ENCODE measurements around the gene SNRPD3. TPM values are rescaled to one million over a fixed set of nuclear protein-coding genes. Genes with fewer than 3 reads are reported as not detected.
"Not testable (repeated sequence)": the region's sequence is repeated elsewhere in the genome, so short reads cannot be mapped to it uniquely, and the experiment has no call there.

SNRPD3 gene
- total RNA-seq, 1 donor from 2014 or later: 62.9 TPM

GRCh38 chr22:24526191-24526590, 29.6 kb upstream of the SNRPD3 start:
- no peak for DNase-seq (ENCODE audit: low spot score)
- intact Hi-C loops (cut with DNase I): loop anchor here (5.0 kb wide), 2 partner anchors 104 to 204 kb away; no protein-coding TSS in a partner anchor

- DNase-seq (ENCODE audit: low spot score): no peak
- intact Hi-C loops (cut with DNase I): loop anchor here (5.0 kb wide), 2 partner anchors 108 to 208 kb away; no protein-coding TSS in a partner anchor
Observed at GRCh38 chr22:24529898-24530297, 25.9 kb upstream of the SNRPD3 start.

- DNase-seq (ENCODE audit: low spot score): not testable (repeated sequence)
Observed at GRCh38 chr22:24530968-24531367, 24.8 kb upstream of the SNRPD3 start.

GRCh38 chr22:24532075-24532474, 23.7 kb upstream of the SNRPD3 start:
- intact Hi-C loops (cut with DNase I): no loop called here
- no peak for DNase-seq (ENCODE audit: low spot score)

More at GRCh38 chr22:24530968-24531367, 24.8 kb upstream of the SNRPD3 start:
- intact Hi-C loops (cut with DNase I): not testable (repeated sequence)

- intact Hi-C loops (cut with DNase I): no loop called here
- DNase-seq (ENCODE audit: low spot score): no peak
Observed at GRCh38 chr22:24535348-24535747, 20.5 kb upstream of the SNRPD3 start.

- intact Hi-C loops (cut with DNase I): no loop called here
- no peak for DNase-seq (ENCODE audit: low spot score)
Observed at GRCh38 chr22:24536089-24536488, 19.7 kb upstream of the SNRPD3 start.

- DNase-seq (ENCODE audit: low spot score): no peak
- intact Hi-C loops (cut with DNase I): no loop called here
Observed at GRCh38 chr22:24540470-24540869, 15.3 kb upstream of the SNRPD3 start.

GRCh38 chr22:24541681-24542515, 13.9 kb upstream of the SNRPD3 start:
- no peak for DNase-seq (ENCODE audit: low spot score)
- intact Hi-C loops (cut with DNase I): no loop called here

GRCh38 chr22:24542641-24543040, 13.2 kb upstream of the SNRPD3 start:
- peak; percentile 80 for DNase-seq (ENCODE audit: low spot score)
- intact Hi-C loops (cut with DNase I): no loop called here

- intact Hi-C loops (cut with DNase I): no loop called here
- no peak for DNase-seq (ENCODE audit: low spot score)
Observed at GRCh38 chr22:24543185-24543601, 12.6 kb upstream of the SNRPD3 start.

GRCh38 chr22:24543679-24544243, 12.0 kb upstream of the SNRPD3 start:
- DNase-seq (ENCODE audit: low spot score): no peak
- intact Hi-C loops (cut with DNase I): no loop called here

GRCh38 chr22:24548812-24549211, 7.0 kb upstream of the SNRPD3 start:
- intact Hi-C loops (cut with DNase I): no loop called here

GRCh38 chr22:24550028-24550901, 5.5 kb upstream of the SNRPD3 start:
- no peak for DNase-seq (ENCODE audit: low spot score)
- intact Hi-C loops (cut with DNase I): no loop called here

More at GRCh38 chr22:24548812-24549211, 7.0 kb upstream of the SNRPD3 start:
- DNase-seq (ENCODE audit: low spot score): no peak

- no peak for DNase-seq (ENCODE audit: low spot score)
- intact Hi-C loops (cut with DNase I): no loop called here
Observed at GRCh38 chr22:24550902-24551435, 4.8 kb upstream of the SNRPD3 start.

- DNase-seq (ENCODE audit: low spot score); intact Hi-C loops (cut with DNase I): not testable (repeated sequence)
Observed at GRCh38 chr22:24552503-24553286, 3.1 kb upstream of the SNRPD3 start.

- no peak for DNase-seq (ENCODE audit: low spot score)
- intact Hi-C loops (cut with DNase I): no loop called here
Observed at GRCh38 chr22:24553597-24554312, 2.0 kb upstream of the SNRPD3 start.

- DNase-seq (ENCODE audit: low spot score): no peak
- intact Hi-C loops (cut with DNase I): no loop called here
Observed at GRCh38 chr22:24554313-24555164, 1.3 kb upstream of the SNRPD3 start, which contains the start of gene GUCD1. Gene GUCD1 (minus strand): TSS chr22:24555138. CDS start chr22:24554991, 147 bp downstream.

Data from cardiac septum (tissue), 1 donor.